Stimulated activated effector memory CD8-positive, alpha-beta T cell treated with anti-CD3 and anti-CD28 coated beads, Interleukin-12 subunit alpha, Interleukin-12 subunit beta, amount 100 ng/mL, for 72 hours (primary cell): ENCODE measurements around the gene AQP5.
A peak's percentile ranks its signal among the peaks of the same experiment; 100 is the strongest.

Experiments used
- ATAC-seq: fragments of 150-1000 bp; cut with Tn5 transposase; 2 replicates; pipeline ENCODE4 v1.10.0; 2021
- DNase-seq, 2 donors: peaks; one replicate each; pipeline ENCODE4 v3.0.0; 2021 to 2022; ENCODE audit warnings: low spot score in 2 of 2
- H3K27ac Mint-ChIP-seq: one replicate; pipeline ENCODE4 v1.8.0; 2022; ENCODE audit warnings: mild to moderate bottlenecking, mixed read lengths
- H3K36me3 Mint-ChIP-seq: one replicate; pipeline ENCODE4 v1.8.0; 2022; ENCODE audit warnings: mild to moderate bottlenecking, mixed read lengths
- H3K4me1 Mint-ChIP-seq: one replicate; pipeline ENCODE4 v1.8.0; 2022; ENCODE audit warnings: mixed read lengths
- H3K4me3 Mint-ChIP-seq: one replicate; pipeline ENCODE4 v1.8.0; 2022; ENCODE audit warnings: mild to moderate bottlenecking, mixed read lengths
- H3K9me3 Mint-ChIP-seq: one replicate; pipeline ENCODE4 v1.8.0; 2022; ENCODE audit warnings: mixed read lengths

AQP5 gene

DNA sequence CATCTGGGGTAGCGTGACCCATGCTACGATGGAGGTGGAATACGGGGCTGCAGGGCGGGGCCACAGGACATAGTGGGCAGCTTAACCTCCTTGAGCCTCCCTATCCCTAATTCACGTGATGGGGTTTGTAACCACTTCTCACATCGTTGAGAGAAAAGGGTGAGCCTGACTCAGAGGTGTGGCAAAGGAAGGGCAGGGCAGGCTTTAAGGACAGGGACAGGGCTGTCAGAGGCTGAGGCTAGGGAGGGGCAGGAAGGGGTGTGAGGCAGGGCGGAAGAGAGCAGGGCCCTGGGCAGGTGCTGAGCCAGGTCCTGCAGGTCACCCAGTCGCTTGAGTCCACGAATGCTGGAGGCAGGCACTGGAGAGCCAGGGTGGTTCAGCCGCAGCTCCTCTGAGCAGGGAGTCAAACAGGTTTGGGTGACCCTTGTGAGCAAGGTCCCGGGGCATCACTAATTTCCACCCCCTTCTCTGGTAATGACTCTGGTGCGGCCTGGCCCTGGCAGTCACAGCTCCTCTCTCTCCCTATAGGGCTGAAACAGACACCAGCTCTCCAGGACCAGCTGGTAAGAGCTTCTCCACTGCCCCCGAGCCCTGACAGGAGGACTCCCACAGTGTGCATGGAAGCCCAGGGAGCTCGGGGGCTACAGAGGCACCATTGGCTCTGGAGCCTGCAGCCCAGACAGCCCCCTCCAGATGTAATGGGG lies 18.6 kb upstream of the AQP5 start:
- H3K27ac Mint-ChIP-seq, result peak overlapping the region; percentile 34
- H3K4me1 Mint-ChIP-seq, result peaks cover 30% of the 10 kb centered on the region
- no peak overlapping the region for H3K4me3 Mint-ChIP-seq
- no peak for ATAC-seq
- H3K9me3 Mint-ChIP-seq, result no peaks in the 10 kb centered on the region
- no peaks in the 10 kb centered on the region for H3K36me3 Mint-ChIP-seq
- DNase-seq, result no peak

DNA sequence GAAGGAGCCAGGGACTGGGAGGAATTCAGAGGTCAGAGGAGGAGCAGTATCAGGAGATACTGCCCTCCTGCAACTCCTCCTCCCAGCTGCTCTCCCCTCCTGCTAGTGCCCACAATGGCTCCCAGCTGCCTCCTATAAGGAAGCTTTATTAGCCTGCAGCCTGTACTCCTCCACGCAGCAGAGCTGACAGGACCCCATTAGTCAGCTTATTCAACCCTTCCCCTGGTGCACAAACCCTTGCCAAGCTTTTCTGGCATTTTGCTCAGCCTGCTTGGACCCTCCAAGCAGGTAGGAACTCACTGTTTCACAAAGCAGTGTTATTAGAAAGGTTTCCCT lies 18.1 kb upstream of the AQP5 start:
- DNase-seq (no peak), ATAC-seq (no peak)
- Mint-ChIP-seq H3K36me3 (no peaks in the 10 kb centered on the region), H3K4me3 (no peak overlapping the region), H3K27ac (peak overlapping the region; percentile 34), H3K9me3 (no peaks in the 10 kb centered on the region), H3K4me1 (peaks cover 30% of the 10 kb centered on the region)

DNA sequence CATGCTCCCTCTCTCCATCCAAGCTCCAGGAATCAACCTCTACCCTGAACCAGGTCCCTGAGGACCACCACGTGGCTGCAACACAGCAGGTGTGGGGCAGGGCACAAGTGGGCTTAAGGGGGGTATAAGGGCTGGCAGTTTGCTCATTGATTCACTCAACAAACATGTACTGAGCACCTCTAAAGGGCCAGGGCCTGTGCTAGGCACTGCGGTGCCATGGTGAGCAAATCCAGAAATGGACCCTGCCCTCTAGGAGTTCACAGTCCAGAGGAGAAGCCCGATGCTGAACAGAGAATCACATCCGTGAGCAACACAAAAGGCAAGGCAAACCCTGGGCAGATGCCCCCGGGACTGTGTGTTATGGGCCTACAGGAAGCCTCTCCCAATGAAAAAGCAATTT lies 17.6 kb upstream of the AQP5 start:
- DNase-seq (no peak), ATAC-seq (no peak)
- Mint-ChIP-seq H3K9me3 (no peaks in the 10 kb centered on the region), H3K4me3 (no peak overlapping the region), H3K4me1 (peaks cover 30% of the 10 kb centered on the region), H3K27ac (peak overlapping the region; percentile 90), H3K36me3 (no peaks in the 10 kb centered on the region)

DNA sequence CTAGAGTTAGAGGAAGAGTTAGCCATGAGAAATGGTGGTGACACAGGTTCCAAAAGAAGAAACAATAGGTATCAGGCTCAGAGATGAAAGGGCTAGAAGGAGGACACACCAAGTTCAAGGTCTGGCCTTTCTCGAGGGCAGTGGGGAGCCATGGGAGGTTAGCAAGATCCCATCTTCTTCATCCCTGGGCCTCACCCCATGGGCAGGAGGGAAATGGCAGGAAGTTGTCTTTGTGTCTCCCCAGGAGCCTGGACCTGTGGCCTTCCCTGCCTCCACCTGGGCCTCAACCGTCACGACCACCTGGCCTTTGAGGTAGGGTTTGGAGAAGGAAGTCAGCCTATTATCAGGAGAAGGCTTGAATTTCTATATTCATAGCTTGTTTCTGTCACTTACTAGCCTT lies 17.0 kb upstream of the AQP5 start:
- H3K4me3 Mint-ChIP-seq, result peak overlapping the region; percentile 67
- peak overlapping the region; percentile 90 for H3K27ac Mint-ChIP-seq

DNA sequence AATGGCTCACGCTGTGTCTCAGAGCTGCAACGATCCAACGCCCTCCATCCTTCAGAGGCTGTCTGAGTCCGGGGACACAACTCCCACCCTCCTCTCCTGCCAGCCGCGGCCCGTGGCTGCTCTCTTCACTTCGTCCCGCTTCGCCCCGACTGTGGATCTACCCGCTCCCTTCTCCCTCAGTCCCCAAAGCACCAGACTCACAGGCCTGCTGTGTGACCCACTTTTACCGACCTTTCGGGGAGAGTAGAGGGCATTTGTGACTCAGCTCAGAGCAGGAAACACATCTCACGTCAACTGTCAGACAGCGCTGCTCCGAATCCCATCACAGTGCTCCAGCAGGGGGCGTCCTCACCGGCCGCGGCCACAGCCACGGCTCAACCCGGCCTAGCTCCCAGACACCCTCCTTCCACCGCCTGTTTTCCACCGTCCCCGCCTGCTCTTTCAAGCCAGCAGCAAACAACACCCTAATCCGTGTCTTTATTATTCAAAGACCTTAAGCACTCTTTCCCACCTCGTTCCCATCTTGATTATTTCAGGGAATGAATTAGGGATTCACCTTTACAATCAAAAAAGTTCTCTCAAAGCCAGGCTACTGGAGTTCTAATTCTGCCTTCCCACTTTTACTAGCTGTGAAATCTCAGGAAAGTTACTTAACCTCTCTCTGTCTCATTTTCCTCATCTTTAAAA lies 16.1 kb upstream of the AQP5 start:
- H3K27ac Mint-ChIP-seq, result peak overlapping the region; percentile 90
- peaks cover 30% of the 10 kb centered on the region for H3K4me1 Mint-ChIP-seq
- no peaks in the 10 kb centered on the region for H3K9me3 Mint-ChIP-seq
- no peaks in the 10 kb centered on the region for H3K36me3 Mint-ChIP-seq
- peak overlapping the region; percentile 67 for H3K4me3 Mint-ChIP-seq
- ATAC-seq, result peak; percentile 97
- peak; percentile 88 to 94 for DNase-seq

More for the DNA sequence above, 17.0 kb upstream of the AQP5 start:
- no peaks in the 10 kb centered on the region for H3K36me3 Mint-ChIP-seq
- DNase-seq (no peak), ATAC-seq (no peak)
- H3K4me1 Mint-ChIP-seq, result peaks cover 30% of the 10 kb centered on the region
- no peaks in the 10 kb centered on the region for H3K9me3 Mint-ChIP-seq

DNA sequence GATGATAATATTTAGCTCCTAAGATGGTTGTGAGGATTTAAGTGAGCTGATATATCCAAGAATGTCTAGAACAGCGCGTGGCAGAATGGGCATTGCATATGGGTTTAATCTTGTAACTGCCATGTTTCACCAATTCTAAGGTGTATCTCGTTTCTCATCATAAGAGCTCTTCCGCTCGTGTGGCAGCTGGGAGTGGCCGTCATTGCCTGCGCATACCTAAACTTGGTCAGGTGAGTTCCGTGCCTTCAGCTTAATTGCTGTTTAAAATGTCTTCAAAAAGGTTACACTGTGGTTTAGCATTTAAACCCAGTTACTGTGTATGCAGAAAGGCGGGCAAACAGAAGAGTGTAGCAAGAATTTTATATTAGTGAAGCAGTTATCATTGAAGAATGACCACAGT lies 15.6 kb upstream of the AQP5 start:
- Mint-ChIP-seq H3K9me3 (no peaks in the 10 kb centered on the region), H3K4me3 (peak overlapping the region; percentile 67), H3K36me3 (no peaks in the 10 kb centered on the region), H3K4me1 (peaks cover 30% of the 10 kb centered on the region), H3K27ac (peak overlapping the region; percentile 90)
- ATAC-seq, result no peak
- DNase-seq, result no peak

DNA sequence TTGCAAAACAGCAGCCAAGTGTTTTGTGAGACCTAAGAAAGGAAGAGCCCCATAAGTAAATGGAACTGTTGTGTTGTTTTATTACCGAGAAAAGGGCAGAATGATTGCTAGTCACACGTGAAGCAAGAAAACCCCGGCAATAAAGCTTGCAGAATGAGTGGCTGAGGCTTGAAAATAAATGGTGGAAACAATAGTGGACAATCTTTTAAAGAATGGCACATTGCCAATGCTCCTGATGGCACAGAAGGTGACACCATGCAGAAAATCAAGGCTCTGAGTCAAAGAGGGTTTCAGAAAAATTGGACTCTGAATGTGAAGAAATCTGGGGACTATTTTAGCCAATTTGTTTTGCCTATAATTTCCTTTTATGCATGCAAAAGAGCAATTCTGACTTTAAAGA lies 15.2 kb upstream of the AQP5 start:
- Mint-ChIP-seq H3K27ac (no peak overlapping the region), H3K4me3 (no peak overlapping the region), H3K4me1 (peaks cover 30% of the 10 kb centered on the region), H3K9me3 (no peaks in the 10 kb centered on the region), H3K36me3 (no peaks in the 10 kb centered on the region)
- ATAC-seq (no peak), DNase-seq (no peak)

DNA sequence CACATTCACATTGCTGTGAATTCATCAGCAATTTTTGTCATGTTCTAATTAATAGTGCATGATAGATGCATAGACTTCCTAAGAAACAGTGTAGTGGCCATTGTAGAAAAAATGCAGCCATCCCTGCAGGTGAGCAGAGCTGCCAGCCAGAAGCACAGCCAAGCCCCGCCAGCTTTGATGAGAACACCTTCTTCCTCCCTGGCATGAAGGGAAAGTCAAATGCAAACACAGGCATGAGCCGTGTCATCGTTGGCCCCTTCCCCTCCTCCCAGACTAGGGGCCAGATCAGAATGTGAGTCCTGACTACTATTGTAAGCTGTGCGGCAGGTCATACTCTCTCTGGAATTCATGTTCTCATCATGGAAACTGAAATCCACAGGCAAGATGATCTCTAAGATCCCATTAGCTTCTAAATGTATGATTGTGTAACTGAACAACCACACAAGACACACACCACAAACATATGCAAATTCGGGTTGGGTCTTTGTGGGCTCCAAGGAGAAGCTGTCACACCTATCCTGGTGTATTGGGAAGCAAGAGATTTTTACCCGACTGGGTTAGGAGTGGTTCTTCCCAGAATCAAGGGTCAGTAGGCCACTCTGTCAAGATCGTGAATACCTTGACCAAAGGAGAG lies 14.0 kb upstream of the AQP5 start:
- peaks cover 29% of the 10 kb centered on the region for H3K4me1 Mint-ChIP-seq
- DNase-seq, result no peak
- H3K9me3 Mint-ChIP-seq, result no peaks in the 10 kb centered on the region
- no peak for ATAC-seq
- H3K4me3 Mint-ChIP-seq, result no peak overlapping the region
- no peaks in the 10 kb centered on the region for H3K36me3 Mint-ChIP-seq
- H3K27ac Mint-ChIP-seq, result no peak overlapping the region

DNA sequence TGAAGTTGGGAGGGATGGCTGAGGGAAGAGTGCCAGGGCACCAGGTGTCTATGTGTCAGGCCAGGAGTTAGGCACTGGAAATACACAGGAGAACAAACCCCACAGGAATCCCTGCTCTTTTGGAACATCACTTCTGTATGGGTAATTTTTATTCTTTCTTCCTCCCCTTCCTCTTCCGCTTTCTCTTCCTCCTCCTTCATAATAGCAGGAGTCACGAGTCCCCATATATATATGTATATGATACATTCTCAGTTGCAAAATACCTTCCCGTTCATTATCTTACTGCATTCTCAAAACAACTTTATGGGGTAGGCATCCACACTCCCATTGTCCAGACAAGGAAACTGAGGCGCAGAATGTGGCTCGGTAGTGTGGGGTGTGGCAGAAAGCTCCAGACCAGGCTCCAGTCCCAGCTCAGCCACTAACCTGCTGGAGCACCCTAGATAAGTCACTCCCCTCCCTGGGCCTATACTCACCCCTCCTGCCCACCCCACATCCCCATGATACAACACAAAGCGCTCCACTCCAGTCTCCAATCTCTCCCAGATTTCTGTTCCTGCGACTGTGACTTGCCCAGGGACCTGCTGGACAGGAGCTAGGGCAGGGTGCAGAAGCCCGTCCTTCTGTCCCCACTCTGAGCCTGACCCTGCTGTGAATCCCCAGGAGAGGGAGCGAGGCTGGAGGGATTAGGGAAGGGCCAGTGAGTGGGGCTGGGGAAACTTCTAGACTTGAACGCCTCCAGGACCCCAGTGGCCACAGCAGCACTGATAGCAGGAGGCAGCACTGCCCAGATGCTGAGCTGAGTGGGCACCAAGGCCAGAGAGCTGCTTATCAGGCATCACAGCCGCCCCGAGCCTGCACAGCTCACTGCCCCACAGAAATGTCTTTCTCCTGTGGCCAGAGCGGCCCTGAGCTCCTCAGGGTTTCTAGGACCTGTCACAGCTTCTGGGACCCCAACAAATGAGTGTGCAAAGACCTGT lies 12.5 kb upstream of the AQP5 start:
- Mint-ChIP-seq H3K9me3 (no peaks in the 10 kb centered on the region), H3K36me3 (no peaks in the 10 kb centered on the region), H3K27ac (no peak overlapping the region), H3K4me3 (no peak overlapping the region), H3K4me1 (peaks cover 23% of the 10 kb centered on the region)
- no peak for DNase-seq
- ATAC-seq, result no peak

DNA sequence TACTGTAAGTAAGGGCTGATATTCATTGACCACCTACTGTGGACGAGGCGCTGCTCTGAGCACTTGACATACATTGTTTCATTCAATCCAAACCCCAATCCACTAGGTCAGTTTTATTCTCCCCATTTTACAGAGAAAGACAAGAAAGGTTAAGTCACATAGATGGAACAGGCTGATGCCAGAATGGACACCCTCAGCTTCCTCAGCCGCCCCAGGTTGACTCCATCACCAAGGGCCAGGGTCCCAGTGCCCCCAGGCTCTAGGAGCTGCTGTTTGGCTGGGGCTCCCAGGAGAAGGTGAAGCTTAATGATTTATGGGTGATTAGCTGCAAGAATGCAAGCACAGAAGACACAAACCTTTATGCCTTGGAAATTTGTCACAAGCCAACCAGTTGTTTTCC lies 11.8 kb upstream of the AQP5 start:
- H3K36me3 Mint-ChIP-seq, result no peaks in the 10 kb centered on the region
- no peak overlapping the region for H3K4me3 Mint-ChIP-seq
- H3K27ac Mint-ChIP-seq, result no peak overlapping the region
- peaks cover 16% of the 10 kb centered on the region for H3K4me1 Mint-ChIP-seq
- DNase-seq (no peak), ATAC-seq (no peak)
- H3K9me3 Mint-ChIP-seq, result no peaks in the 10 kb centered on the region

DNA sequence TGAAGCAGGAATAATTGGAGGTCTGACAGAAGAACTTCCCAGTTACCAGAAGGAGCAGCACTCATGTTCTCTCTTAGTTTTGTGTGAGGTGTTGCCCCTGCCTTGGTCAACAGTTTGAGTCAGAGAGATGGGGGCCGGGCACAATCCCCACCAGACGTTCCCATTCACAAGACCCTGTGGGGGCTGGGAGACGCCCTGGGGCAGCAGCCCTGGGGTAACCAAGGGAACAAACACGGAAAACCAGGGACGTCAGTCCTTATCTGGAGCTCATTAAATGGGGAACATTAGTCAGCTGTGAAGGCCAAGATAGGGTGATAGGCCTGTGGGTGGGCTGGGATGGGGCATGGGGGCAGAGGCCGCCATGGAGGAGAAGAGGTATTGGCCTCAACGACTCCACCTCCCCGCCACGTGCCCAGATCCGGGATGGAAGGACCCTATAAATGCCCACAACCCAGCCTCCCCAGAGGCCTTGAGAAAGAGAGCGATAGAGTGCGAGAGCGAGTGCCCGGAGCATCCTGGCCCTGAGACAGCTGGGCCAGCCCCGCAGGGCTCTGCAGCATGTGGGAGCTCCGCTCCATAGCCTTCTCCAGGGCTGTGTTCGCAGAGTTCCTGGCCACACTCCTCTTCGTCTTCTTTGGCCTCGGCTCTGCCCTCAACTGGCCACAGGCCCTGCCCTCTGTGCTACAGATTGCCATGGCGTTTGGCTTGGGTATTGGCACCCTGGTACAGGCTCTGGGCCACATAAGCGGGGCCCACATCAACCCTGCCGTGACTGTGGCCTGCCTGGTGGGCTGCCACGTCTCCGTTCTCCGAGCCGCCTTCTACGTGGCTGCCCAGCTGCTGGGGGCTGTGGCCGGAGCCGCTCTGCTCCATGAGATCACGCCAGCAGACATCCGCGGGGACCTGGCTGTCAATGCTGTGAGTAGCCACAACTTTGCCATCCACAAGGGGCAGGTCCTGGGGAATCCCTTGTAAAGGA lies 11.1 kb upstream of the AQP5 start, which contains the start of gene AQP2:
Gene AQP2, plus strand, starts transcription at position 465 of the 979 bp plus-strand sequence. Its CDS starts 94 bp downstream, at position 559.
- no peak within 1 kb of the TSS for H3K27ac Mint-ChIP-seq
- no peaks in the 10 kb centered on the region for H3K36me3 Mint-ChIP-seq
- no peak within 1 kb of the TSS for H3K4me3 Mint-ChIP-seq
- no peaks in the 10 kb centered on the region for H3K9me3 Mint-ChIP-seq
- ATAC-seq, result no peak
- no peak for DNase-seq
- peaks cover 9% of the 10 kb centered on the region for H3K4me1 Mint-ChIP-seq

DNA sequence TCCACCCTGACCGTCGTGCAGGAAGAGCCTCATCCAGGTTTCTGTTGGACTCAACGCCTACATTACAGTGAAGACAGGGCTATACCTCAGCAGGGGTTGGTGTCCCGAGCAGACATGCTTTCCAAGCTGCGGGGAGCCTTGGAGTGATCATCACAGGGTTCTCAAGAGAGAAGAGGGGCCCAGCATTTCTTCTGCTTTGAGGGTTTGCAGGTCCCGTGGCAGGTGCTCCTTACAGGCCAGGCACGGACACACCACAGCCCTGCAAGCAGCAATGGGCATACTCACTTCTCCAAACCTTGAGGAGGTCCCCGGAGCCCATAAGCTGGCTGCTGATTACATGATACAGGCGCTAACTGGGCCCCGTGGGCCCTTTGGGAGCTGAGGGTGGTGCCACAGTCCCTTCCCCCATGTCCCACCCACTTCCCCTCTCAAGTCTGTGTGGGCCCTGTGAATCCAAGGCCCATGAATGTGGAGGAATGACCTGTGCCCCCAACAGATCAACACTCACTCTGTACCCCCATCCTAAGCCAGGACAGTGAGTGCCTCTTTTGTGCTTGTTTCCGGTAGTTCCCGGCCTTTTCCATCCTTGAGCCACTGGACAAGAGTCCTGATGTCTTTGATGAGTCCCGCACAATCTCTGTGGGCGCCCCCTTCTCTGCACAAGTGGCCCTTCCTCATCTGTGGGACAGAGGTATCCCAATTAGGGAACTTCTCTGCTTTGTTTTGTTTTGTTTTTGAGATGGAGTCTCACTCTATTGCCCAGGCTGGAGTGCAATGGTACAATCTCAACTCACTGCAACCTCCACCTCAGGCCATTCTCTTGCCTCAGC lies 10.0 kb upstream of the AQP5 start:
- DNase-seq, result no peak
- Mint-ChIP-seq H3K4me3 (no peak overlapping the region), H3K9me3 (no peaks in the 10 kb centered on the region), H3K36me3 (no peaks in the 10 kb centered on the region), H3K4me1 (no peaks in the 10 kb centered on the region), H3K27ac (peak overlapping the region; percentile 20)
- ATAC-seq, result no peak

DNA sequence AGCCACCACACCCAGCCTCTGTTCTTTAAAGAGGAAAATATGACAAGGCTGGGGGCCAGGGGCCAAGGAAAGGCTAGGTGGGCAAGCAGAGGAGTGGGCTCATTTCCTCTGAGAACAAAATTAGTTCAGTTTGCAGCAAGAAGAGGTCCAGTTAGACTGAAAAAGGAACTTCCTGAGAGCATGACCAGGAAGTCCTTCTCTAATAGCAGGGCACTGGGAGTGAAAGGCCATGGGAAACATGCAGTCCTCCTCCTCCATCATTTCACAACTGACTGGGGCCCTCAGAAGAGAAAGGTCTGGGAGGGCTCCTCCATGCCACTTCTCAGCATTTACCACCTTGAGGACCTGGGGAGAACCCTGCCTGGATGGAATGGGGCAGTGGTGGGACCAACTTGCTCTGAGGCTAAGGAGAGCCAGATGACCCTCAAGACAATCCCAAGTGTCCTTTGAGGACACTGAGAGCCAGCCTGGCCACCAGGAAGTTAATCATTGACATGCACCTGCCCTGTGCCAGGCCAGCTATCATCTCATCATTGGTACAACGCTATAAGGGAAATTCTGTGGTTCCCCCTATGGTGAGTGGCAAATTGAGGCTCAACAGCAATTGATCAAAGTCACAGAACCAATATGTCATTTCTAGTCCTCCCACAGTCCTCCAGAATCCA lies 9.1 kb upstream of the AQP5 start:
- Mint-ChIP-seq H3K4me1 (no peaks in the 10 kb centered on the region), H3K36me3 (no peaks in the 10 kb centered on the region), H3K4me3 (no peak overlapping the region), H3K27ac (no peak overlapping the region), H3K9me3 (no peaks in the 10 kb centered on the region)
- DNase-seq (no peak), ATAC-seq (no peak)
